ENCODE measurements around the gene DNAJC16.

The DNAJC16 gene

GRCh38 chr1:15543589-15544568, 17.2 kb downstream of the DNAJC16 start:
- Mint-ChIP-seq H3K4me3 (no peak overlapping the region), H3K4me1 (no peaks in the 10 kb centered on the region)
- no peak for ATAC-seq

GRCh38 chr1:15546641-15547040, 20.0 kb downstream of the DNAJC16 start:
- H3K27ac Mint-ChIP-seq = no peak overlapping the region
- H3K4me1 Mint-ChIP-seq = no peaks in the 10 kb centered on the region
- ATAC-seq (no peak), DNase-seq (no peak)
- H3K27me3 Mint-ChIP-seq = no peaks in the 10 kb centered on the region
- H3K9me3 Mint-ChIP-seq = no peaks in the 10 kb centered on the region
- H3K4me3 Mint-ChIP-seq = no peak overlapping the region

More at GRCh38 chr1:15543589-15544568, 17.2 kb downstream of the DNAJC16 start:
- no peaks in the 10 kb centered on the region for H3K9me3 Mint-ChIP-seq
- H3K27ac Mint-ChIP-seq = no peak overlapping the region
- no peak for DNase-seq
- no peaks in the 10 kb centered on the region for H3K27me3 Mint-ChIP-seq

GRCh38 chr1:15550573-15550972, 23.9 kb downstream of the DNAJC16 start:
- no peak overlapping the region for H3K27ac Mint-ChIP-seq
- H3K4me1 Mint-ChIP-seq = no peaks in the 10 kb centered on the region
- ATAC-seq = no peak

GRCh38 chr1:15557008-15557407, 30.4 kb downstream of the DNAJC16 start:
- Mint-ChIP-seq H3K9me3 (no peaks in the 10 kb centered on the region), H3K27me3 (no peaks in the 10 kb centered on the region), H3K4me1 (no peaks in the 10 kb centered on the region), H3K27ac (no peak overlapping the region), H3K4me3 (no peak overlapping the region)
- no peak for ATAC-seq
- no peak for DNase-seq

More at GRCh38 chr1:15550573-15550972, 23.9 kb downstream of the DNAJC16 start:
- no peak for DNase-seq
- no peaks in the 10 kb centered on the region for H3K27me3 Mint-ChIP-seq
- H3K4me3 Mint-ChIP-seq = no peak overlapping the region
- H3K9me3 Mint-ChIP-seq = no peaks in the 10 kb centered on the region

GRCh38 chr1:15557594-15557993, 30.9 kb downstream of the DNAJC16 start:
- no peaks in the 10 kb centered on the region for H3K4me1 Mint-ChIP-seq
- DNase-seq (no peak), ATAC-seq (no peak)
- no peaks in the 10 kb centered on the region for H3K9me3 Mint-ChIP-seq
- no peak overlapping the region for H3K4me3 Mint-ChIP-seq
- H3K27ac Mint-ChIP-seq = no peak overlapping the region
- no peaks in the 10 kb centered on the region for H3K27me3 Mint-ChIP-seq

GRCh38 chr1:15558516-15558915, 31.9 kb downstream of the DNAJC16 start:
- no peaks in the 10 kb centered on the region for H3K9me3 Mint-ChIP-seq
- no peak overlapping the region for H3K27ac Mint-ChIP-seq
- no peak overlapping the region for H3K4me3 Mint-ChIP-seq
- DNase-seq (no peak), ATAC-seq (no peak)
- no peaks in the 10 kb centered on the region for H3K4me1 Mint-ChIP-seq
- H3K27me3 Mint-ChIP-seq = no peaks in the 10 kb centered on the region

GRCh38 chr1:15559189-15559810, 32.7 kb downstream of the DNAJC16 start:
- no peaks in the 10 kb centered on the region for H3K4me1 Mint-ChIP-seq
- peak overlapping the region in 1 of 2 donors; percentile 46 for H3K27ac Mint-ChIP-seq
- ATAC-seq (no peak), DNase-seq (no peak)
- no peak overlapping the region for H3K4me3 Mint-ChIP-seq
- H3K9me3 Mint-ChIP-seq = no peaks in the 10 kb centered on the region
- H3K27me3 Mint-ChIP-seq = no peaks in the 10 kb centered on the region

- Mint-ChIP-seq H3K27me3 (no peaks in the 10 kb centered on the region), H3K27ac (no peak overlapping the region), H3K4me3 (no peak overlapping the region), H3K4me1 (no peaks in the 10 kb centered on the region), H3K9me3 (no peaks in the 10 kb centered on the region)
- DNase-seq (no peak), ATAC-seq (no peak)
These were observed 41.9 kb downstream of the DNAJC16 start for GRCh38 chr1:15568387-15569073.

- ATAC-seq (no peak), DNase-seq (no peak)
- no peaks in the 10 kb centered on the region for H3K9me3 Mint-ChIP-seq
- peak overlapping the region in 1 of 2 donors; percentile 25 for H3K27ac Mint-ChIP-seq
- no peak overlapping the region for H3K4me3 Mint-ChIP-seq
- H3K27me3 Mint-ChIP-seq = no peaks in the 10 kb centered on the region
- H3K4me1 Mint-ChIP-seq = no peaks in the 10 kb centered on the region
These were observed 44.2 kb downstream of the DNAJC16 start for GRCh38 chr1:15570861-15571260.

GRCh38 chr1:15571266-15571665, 44.6 kb downstream of the DNAJC16 start:
- peak overlapping the region in 1 of 2 donors; percentile 22 for H3K27ac Mint-ChIP-seq
- H3K4me1 Mint-ChIP-seq = no peaks in the 10 kb centered on the region
- H3K27me3 Mint-ChIP-seq = no peaks in the 10 kb centered on the region
- H3K9me3 Mint-ChIP-seq = no peaks in the 10 kb centered on the region
- DNase-seq (no peak), ATAC-seq (no peak)
- no peak overlapping the region for H3K4me3 Mint-ChIP-seq

GRCh38 chr1:15573477-15573876, 46.8 kb downstream of the DNAJC16 start:
- ATAC-seq = no peak
- no peak for DNase-seq
- Mint-ChIP-seq H3K27me3 (no peaks in the 10 kb centered on the region), H3K9me3 (no peaks in the 10 kb centered on the region), H3K4me1 (peaks cover 14% of the 10 kb centered on the region), H3K4me3 (no peak overlapping the region), H3K27ac (no peak overlapping the region)

GRCh38 chr1:15574741-15575140, 48.1 kb downstream of the DNAJC16 start:
- DNase-seq (no peak), ATAC-seq (no peak)
- Mint-ChIP-seq H3K4me3 (no peak overlapping the region), H3K27me3 (no peaks in the 10 kb centered on the region), H3K9me3 (no peaks in the 10 kb centered on the region), H3K4me1 (peaks cover 26% of the 10 kb centered on the region), H3K27ac (no peak overlapping the region)

- Mint-ChIP-seq H3K4me1 (peaks cover 33% of the 10 kb centered on the region), H3K27ac (no peak overlapping the region), H3K4me3 (no peak overlapping the region), H3K27me3 (no peaks in the 10 kb centered on the region), H3K9me3 (no peaks in the 10 kb centered on the region)
- DNase-seq (no peak), ATAC-seq (no peak)
These were observed 49.0 kb downstream of the DNAJC16 start for GRCh38 chr1:15575549-15576150.

GRCh38 chr1:15577691-15578090, 51.0 kb downstream of the DNAJC16 start:
- H3K9me3 Mint-ChIP-seq = no peaks in the 10 kb centered on the region
- no peaks in the 10 kb centered on the region for H3K27me3 Mint-ChIP-seq
- peaks cover 39% of the 10 kb centered on the region for H3K4me1 Mint-ChIP-seq
- peak overlapping the region; percentile 63 to 67 for H3K4me3 Mint-ChIP-seq
- ATAC-seq = peak; percentile 29
- DNase-seq = no peak
- H3K27ac Mint-ChIP-seq = peak overlapping the region in 1 of 2 donors; percentile 61

GRCh38 chr1:15578921-15579682, 52.5 kb downstream of the DNAJC16 start:
- Mint-ChIP-seq H3K27ac (peak overlapping the region; percentile 95), H3K4me3 (peak overlapping the region; percentile 63 to 67), H3K9me3 (no peaks in the 10 kb centered on the region), H3K4me1 (peaks cover 53% of the 10 kb centered on the region), H3K27me3 (no peaks in the 10 kb centered on the region)
- DNase-seq (peak; percentile 21 to 36), ATAC-seq (peak; percentile 78)
